MM.1S (cell line): ENCODE data around the gene MRPL23.

Source experiments
- DNase-seq: peaks from one replicate; pipeline ENCODE4 v3.0.0-alpha.2; 2015
- H2AFZ ChIP-seq: fragments of 300-600 bp; sonication (generic); 2 replicates; pipeline ENCODE4 v1.6.0; 2016; ENCODE audit warnings: antibody characterized with exemption, low read length
- H3F3A ChIP-seq: fragments of 300-600 bp; sonication (generic); 2 replicates; pipeline ENCODE4 v1.6.1; 2016; ENCODE audit warnings: mild to moderate bottlenecking, antibody characterized with exemption, low read length, moderate library complexity, mixed read lengths; ENCODE audit not compliant: insufficient read depth
- H3K27ac ChIP-seq: fragments of 300-600 bp; sonication (generic); 2 replicates; pipeline ENCODE4 v1.5.1; 2016; ENCODE audit warnings: mild to moderate bottlenecking, low read length
- H3K27me3 ChIP-seq: fragments of 300-600 bp; sonication (generic); replicated peaks from 2 replicates; pipeline ENCODE4 v1.6.0; 2016; ENCODE audit warnings: low read length; ENCODE audit not compliant: insufficient read depth
- H3K36me3 ChIP-seq: fragments of 300-600 bp; sonication (generic); replicated peaks from 2 replicates; pipeline ENCODE4 v1.6.1; 2016; ENCODE audit warnings: mild to moderate bottlenecking, low read length, mixed read lengths; ENCODE audit not compliant: insufficient read depth
- H3K4me1 ChIP-seq: fragments of 300-600 bp; sonication (generic); 2 replicates; pipeline ENCODE4 v1.6.1; 2016; ENCODE audit warnings: low read length, mixed read lengths
- H3K4me2 ChIP-seq: fragments of 300-600 bp; sonication (generic); 2 replicates; pipeline ENCODE4 v1.6.0; 2016; ENCODE audit warnings: low read depth, low read length
- H3K4me3 ChIP-seq: fragments of 300-600 bp; sonication (generic); 2 replicates; pipeline ENCODE4 v1.5.1; 2016; ENCODE audit warnings: low read length, mixed read lengths
- H3K79me2 ChIP-seq: fragments of 300-600 bp; sonication (generic); 2 replicates; pipeline ENCODE4 v1.6.1; 2016; ENCODE audit warnings: mixed run types, low read length, mixed read lengths
- H3K9ac ChIP-seq: fragments of 300-600 bp; sonication (generic); 2 replicates; pipeline ENCODE4 v1.6.1; 2016; ENCODE audit warnings: low read length, mixed read lengths
- H3K9me2 ChIP-seq: fragments of 300-600 bp; sonication (generic); replicated peaks from 2 replicates; pipeline ENCODE4 v1.6.1; 2016; ENCODE audit warnings: mild to moderate bottlenecking, low read length, mixed read lengths; ENCODE audit not compliant: insufficient read depth
- H3K9me3 ChIP-seq: fragments of 300-600 bp; sonication (generic); replicated peaks from 2 replicates; pipeline ENCODE4 v1.6.1; 2016; ENCODE audit warnings: mild to moderate bottlenecking, low read length, mixed read lengths; ENCODE audit not compliant: insufficient read depth
- H4K20me1 ChIP-seq: fragments of 300-600 bp; sonication (generic); 2 replicates; pipeline ENCODE4 v1.6.1; 2016; ENCODE audit warnings: mild to moderate bottlenecking, low read length, moderate library complexity, mixed read lengths; ENCODE audit not compliant: insufficient read depth
- EZH2 ChIP-seq: fragments of 300-600 bp; sonication (generic); optimal IDR thresholded peaks from 2 replicates; pipeline ENCODE3; 2017; ENCODE audit warnings: low read depth, mild to moderate bottlenecking, antibody characterized with exemption, low read length, mixed read lengths
- EZH2phosphoT487 ChIP-seq: fragments of 300-600 bp; sonication (generic); IDR thresholded peaks from 2 replicates; pipeline ENCODE4 v1.6.1; 2018; ENCODE audit warnings: antibody characterized with exemption, low read length
- TF ChIP-seq, protein P1 (sequence below): fragments of 300-600 bp; sonication (generic); IDR thresholded peaks from 2 replicates; pipeline ENCODE4 v1.5.1; 2016; ENCODE audit warnings: antibody characterized with exemption, low read length, mixed read lengths

The MRPL23 gene

DNA sequence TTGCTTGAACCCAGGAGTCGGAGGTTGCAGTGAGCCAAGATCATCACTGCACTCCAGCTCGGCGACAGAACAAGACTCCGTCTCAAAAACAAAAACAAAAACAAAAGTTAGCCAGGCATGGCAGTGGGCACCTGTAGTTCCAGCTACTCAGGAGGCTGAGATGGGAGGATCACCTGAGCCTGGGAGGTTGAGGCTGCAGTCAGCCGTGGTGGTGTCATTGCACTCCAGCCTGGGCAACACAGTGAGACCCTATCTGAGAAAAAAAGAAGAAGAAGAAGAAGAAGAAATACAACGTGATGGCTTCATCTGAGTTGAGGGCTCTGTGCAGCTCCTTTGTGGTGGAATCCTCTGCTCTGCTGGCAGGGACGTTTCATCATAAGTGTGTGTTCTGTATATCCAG is 37.6 kb upstream of the MRPL23 start:
- Histone ChIP-seq H3K36me3 (no peaks in the 10 kb centered on the region), H4K20me1 (no peaks in the 10 kb centered on the region), H3F3A (no peaks in the 10 kb centered on the region; the same call in 1 of the 2 replicates), H3K27me3 (peaks cover 94% of the 10 kb centered on the region), H3K27ac (no peak overlapping the region), H3K79me2 (no peaks in the 10 kb centered on the region), H3K4me2 (no peak overlapping the region), H3K4me3 (no peak overlapping the region), H3K4me1 (no peaks in the 10 kb centered on the region), H3K9ac (no peak overlapping the region), H3K9me3 (no peaks in the 10 kb centered on the region), H3K9me2 (no peaks in the 10 kb centered on the region), H2AFZ (no peak overlapping the region)
- DNase-seq, result no peak
- no peak for TF ChIP-seq EZH2

DNA sequence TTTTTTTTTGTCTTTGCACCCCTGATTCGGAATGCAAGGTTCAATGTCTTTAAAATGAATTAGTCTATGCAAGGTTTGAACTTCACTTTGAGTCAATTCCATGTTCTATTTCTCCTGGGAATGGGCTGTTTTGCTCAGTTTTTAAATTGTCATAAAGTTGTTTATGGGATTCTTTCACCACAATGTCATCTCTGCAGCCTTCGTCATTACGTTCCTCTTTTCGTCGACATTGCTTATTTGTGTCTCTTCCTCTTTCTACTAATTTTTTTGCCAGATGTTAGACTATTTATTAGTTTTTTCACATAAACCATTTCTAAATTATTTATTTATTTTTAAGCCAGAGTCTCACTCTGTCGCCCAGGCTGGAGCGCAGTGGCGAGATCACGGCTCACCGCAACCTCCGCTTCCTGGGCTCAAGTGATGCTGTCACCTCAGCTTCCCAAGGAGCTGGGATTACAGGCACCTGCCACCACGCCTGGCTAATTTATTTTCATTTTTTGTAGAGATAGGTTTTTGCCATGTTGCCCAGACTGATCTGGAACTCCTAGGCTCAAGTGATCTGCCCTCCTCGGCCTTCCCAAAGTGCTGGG is 34.7 kb upstream of the MRPL23 start:
- Histone ChIP-seq H4K20me1 (no peaks in the 10 kb centered on the region; the same call in 1 of the 2 replicates), H3K9me3 (no peaks in the 10 kb centered on the region), H3K27me3 (peaks cover 66% of the 10 kb centered on the region), H3K9me2 (no peaks in the 10 kb centered on the region), H3K79me2 (no peaks in the 10 kb centered on the region), H3K27ac (no peak overlapping the region), H3K4me1 (no peaks in the 10 kb centered on the region), H3K36me3 (no peaks in the 10 kb centered on the region), H3F3A (no peaks in the 10 kb centered on the region; the same call in 1 of the 2 replicates), H3K4me3 (no peak overlapping the region), H3K4me2 (no peak overlapping the region), H2AFZ (no peak overlapping the region), H3K9ac (no peak overlapping the region)
- no peak for DNase-seq
- TF ChIP-seq, protein P1, sequence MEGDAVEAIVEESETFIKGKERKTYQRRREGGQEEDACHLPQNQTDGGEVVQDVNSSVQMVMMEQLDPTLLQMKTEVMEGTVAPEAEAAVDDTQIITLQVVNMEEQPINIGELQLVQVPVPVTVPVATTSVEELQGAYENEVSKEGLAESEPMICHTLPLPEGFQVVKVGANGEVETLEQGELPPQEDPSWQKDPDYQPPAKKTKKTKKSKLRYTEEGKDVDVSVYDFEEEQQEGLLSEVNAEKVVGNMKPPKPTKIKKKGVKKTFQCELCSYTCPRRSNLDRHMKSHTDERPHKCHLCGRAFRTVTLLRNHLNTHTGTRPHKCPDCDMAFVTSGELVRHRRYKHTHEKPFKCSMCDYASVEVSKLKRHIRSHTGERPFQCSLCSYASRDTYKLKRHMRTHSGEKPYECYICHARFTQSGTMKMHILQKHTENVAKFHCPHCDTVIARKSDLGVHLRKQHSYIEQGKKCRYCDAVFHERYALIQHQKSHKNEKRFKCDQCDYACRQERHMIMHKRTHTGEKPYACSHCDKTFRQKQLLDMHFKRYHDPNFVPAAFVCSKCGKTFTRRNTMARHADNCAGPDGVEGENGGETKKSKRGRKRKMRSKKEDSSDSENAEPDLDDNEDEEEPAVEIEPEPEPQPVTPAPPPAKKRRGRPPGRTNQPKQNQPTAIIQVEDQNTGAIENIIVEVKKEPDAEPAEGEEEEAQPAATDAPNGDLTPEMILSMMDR, result no peak

DNA sequence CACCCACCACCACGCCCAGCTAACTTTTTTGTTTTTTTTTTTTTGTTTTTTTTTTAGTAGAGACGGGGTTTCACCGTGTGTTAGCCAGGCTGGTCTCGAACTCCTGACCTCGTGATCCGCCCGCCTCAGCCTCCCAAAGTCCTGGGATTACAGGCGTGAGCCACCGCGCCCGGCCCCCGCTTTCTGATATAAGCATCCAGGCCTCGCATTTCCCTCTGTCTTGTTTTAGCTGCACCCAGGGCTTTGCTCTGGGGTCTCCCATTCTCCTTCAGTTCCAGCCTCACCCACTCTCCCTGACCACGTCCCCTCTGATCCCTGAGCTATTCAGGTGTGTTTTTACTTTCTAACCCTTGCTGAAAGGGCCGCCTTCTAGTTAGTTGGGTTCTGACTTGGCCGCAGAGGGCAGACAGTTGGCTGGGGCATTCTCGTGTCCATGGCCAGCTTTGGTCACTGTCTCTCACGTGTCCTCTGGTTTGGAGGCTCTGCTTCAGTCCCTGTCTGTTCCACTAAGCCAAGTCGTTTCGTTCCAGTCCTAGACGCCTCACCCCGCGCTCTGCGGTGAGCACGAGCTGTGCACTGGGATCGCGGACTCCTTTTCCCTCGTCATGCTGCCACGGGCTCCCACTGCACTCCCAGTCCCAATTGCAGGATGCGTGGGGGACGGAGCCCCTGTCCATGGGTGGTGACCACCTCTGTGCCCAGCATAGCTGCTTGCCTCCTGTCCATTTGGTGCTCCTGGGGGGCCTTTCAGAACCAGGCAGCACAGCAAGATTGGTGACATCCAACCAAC is 33.7 kb upstream of the MRPL23 start:
- peaks cover 64% of the 10 kb centered on the region for H3K27me3 ChIP-seq
- H3K4me3 ChIP-seq, result no peak overlapping the region
- no peaks in the 10 kb centered on the region; the same call in 1 of the 2 replicates for H4K20me1 ChIP-seq
- no peak overlapping the region for H3K4me2 ChIP-seq
- H3K9me3 ChIP-seq, result no peaks in the 10 kb centered on the region
- no peaks in the 10 kb centered on the region for H3K79me2 ChIP-seq
- no peak for TF ChIP-seq EZH2phosphoT487
- TF ChIP-seq, protein P1, result no peak
- no peak for TF ChIP-seq EZH2
- H3K27ac ChIP-seq, result no peak overlapping the region
- no peak overlapping the region for H2AFZ ChIP-seq
- DNase-seq, result no peak
- no peaks in the 10 kb centered on the region; the same call in 1 of the 2 replicates for H3F3A ChIP-seq
- no peaks in the 10 kb centered on the region for H3K9me2 ChIP-seq
- no peaks in the 10 kb centered on the region for H3K36me3 ChIP-seq
- no peak overlapping the region for H3K9ac ChIP-seq
- no peaks in the 10 kb centered on the region for H3K4me1 ChIP-seq

- H3K9ac ChIP-seq, result no peak overlapping the region
- H3F3A ChIP-seq, result no peaks in the 10 kb centered on the region; the same call in 1 of the 2 replicates
- no peaks in the 10 kb centered on the region; the same call in 1 of the 2 replicates for H4K20me1 ChIP-seq
- no peaks in the 10 kb centered on the region for H3K36me3 ChIP-seq
- H3K4me3 ChIP-seq, result no peak overlapping the region
- H3K27ac ChIP-seq, result no peak overlapping the region
- TF ChIP-seq EZH2 (no peak), EZH2phosphoT487 (no peak)
- TF ChIP-seq, protein P1, result no peak
- no peaks in the 10 kb centered on the region for H3K9me3 ChIP-seq
- H3K79me2 ChIP-seq, result no peaks in the 10 kb centered on the region
- H3K27me3 ChIP-seq, result peaks cover 62% of the 10 kb centered on the region
- no peak for DNase-seq
- no peaks in the 10 kb centered on the region for H3K4me1 ChIP-seq
- H2AFZ ChIP-seq, result no peak overlapping the region
- no peak overlapping the region for H3K4me2 ChIP-seq
- no peaks in the 10 kb centered on the region for H3K9me2 ChIP-seq
These were observed 31.4 kb upstream of the MRPL23 start for GRCh38 chr11:1915795-1916131.
